H1 (cell line): ENCODE measurements around the gene CCNG2. TPM values are rescaled to one million over a fixed set of nuclear protein-coding genes. Genes with fewer than 3 reads are reported as not detected.

Source experiments
- ASH2L ChIP-seq: fragments of 200-600, 300-600 bp; sonication (generic); IDR thresholded peaks from one replicate; pipeline ENCODE4 v1.7.1; 2017; ENCODE audit warnings: low read length
- CBX8 ChIP-seq: fragments of 300-800, 300-1000 bp; sonication (generic); IDR thresholded peaks from 2 replicates; pipeline ENCODE4 v1.7.1; 2016; ENCODE audit warnings: low read depth, low read length, borderline replicate concordance
- CEBPB ChIP-seq: IDR thresholded peaks from 2 replicates; pipeline ENCODE4 v1.6.1; 2012; ENCODE audit warnings: low read depth, low read length
- CTBP2 ChIP-seq: IDR thresholded peaks from 2 replicates; pipeline ENCODE4 v1.7.0; 2011; ENCODE audit warnings: borderline replicate concordance, mild to moderate bottlenecking, moderate library complexity, mixed read lengths, low read length; ENCODE audit not compliant: insufficient read depth, insufficient read length
- POU5F1 ChIP-seq: IDR thresholded peaks from 2 replicates; pipeline ENCODE4 v1.6.1; 2011; ENCODE audit warnings: low read depth, mild to moderate bottlenecking, low read length, moderate library complexity
- SIRT6 ChIP-seq: IDR thresholded peaks from one replicate; pipeline ENCODE4 v1.7.1; 2012; ENCODE audit warnings: low read length, inconsistent platforms
- SP1 ChIP-seq: IDR thresholded peaks from 2 replicates; pipeline ENCODE4 v1.6.1; 2011; ENCODE audit warnings: low read depth, low read length
- TAF1 ChIP-seq: IDR thresholded peaks from 2 replicates; pipeline ENCODE4 v1.6.1; 2011; ENCODE audit warnings: mild to moderate bottlenecking, low read depth, low read length
- TAF7 ChIP-seq: optimal IDR thresholded peaks from 2 replicates; pipeline ENCODE3; 2011; ENCODE audit warnings: low read depth, mild to moderate bottlenecking, inconsistent platforms, low read length, moderate library complexity, borderline replicate concordance
- ZNF274 ChIP-seq: IDR thresholded peaks from 2 replicates; pipeline ENCODE4 v1.7.0; 2012; ENCODE audit warnings: low read length, borderline replicate concordance; ENCODE audit errors: extremely low read depth
- polyA plus RNA-seq, 7 experiments: library from polyadenylated mRNA; depleted of rRNA in 3 of 7; stranded (reverse) in 5 of 7; unstranded in 2 of 7; fragments of >200 nt in 5 of 7; fragments of 200-250 nt in 2 of 7; gene quantifications; 1 replicate in 5 of 7; 2 replicates in 1 of 7; 4 replicates in 1 of 7; pipeline versions ENCODE4 v1.2.1 to v1.2.3, GENCODE V29; 2011 to 2013; ENCODE audit warnings: missing spikeins in 2 of 7, mixed read lengths in 2 of 7
- total RNA-seq: library from RNA; stranded (reverse); fragmentation: NEBNext Ultra II Directional; extraction: Animal tissue kit (Norgen Biotek cat#: 25700); gene quantifications from 2 replicates; pipeline ENCODE4 v1.2.1, GENCODE V29; 2021
- TF ChIP-seq, protein P1 (sequence below): fragments of 300-600 bp; sonication (generic); IDR thresholded peaks from 2 replicates; pipeline ENCODE4 v1.7.1; 2012; ENCODE audit warnings: low read length, moderate library complexity, mild to moderate bottlenecking, inconsistent platforms; ENCODE audit not compliant: insufficient replicate concordance
- TF ChIP-seq, protein P2 (sequence below): IDR thresholded peaks from 2 replicates; pipeline ENCODE4 v1.6.1; 2011; ENCODE audit warnings: low read length, improper control_type of control experiment

Gene CCNG2
- total and polyA plus RNA-seq, 2 of the 8 experiments (the other 6 are each of a cell fraction or from before 2014, with no cell fraction given): 3.5 to 13.9 TPM

DNA sequence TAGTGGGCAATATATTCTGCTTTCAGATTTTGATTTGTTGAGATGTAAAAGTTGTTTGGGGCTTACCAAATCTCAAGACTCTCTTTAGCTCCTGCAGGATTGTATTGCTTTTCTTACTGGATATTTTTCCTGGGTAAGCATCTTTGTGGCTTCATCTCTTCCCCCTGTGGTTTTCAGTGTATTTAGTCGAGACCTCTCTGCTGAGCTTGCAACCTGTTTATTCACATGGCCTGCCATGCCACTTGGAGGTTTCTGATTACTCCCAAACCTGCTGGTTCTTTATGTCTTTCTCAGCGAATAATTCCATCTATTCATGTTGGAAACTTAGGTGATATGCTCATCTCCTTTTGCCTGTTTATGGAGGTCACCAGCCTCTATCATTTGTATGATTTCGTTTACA is 10.9 kb downstream of the CCNG2 start (continued):
- TF ChIP-seq, protein P1, sequence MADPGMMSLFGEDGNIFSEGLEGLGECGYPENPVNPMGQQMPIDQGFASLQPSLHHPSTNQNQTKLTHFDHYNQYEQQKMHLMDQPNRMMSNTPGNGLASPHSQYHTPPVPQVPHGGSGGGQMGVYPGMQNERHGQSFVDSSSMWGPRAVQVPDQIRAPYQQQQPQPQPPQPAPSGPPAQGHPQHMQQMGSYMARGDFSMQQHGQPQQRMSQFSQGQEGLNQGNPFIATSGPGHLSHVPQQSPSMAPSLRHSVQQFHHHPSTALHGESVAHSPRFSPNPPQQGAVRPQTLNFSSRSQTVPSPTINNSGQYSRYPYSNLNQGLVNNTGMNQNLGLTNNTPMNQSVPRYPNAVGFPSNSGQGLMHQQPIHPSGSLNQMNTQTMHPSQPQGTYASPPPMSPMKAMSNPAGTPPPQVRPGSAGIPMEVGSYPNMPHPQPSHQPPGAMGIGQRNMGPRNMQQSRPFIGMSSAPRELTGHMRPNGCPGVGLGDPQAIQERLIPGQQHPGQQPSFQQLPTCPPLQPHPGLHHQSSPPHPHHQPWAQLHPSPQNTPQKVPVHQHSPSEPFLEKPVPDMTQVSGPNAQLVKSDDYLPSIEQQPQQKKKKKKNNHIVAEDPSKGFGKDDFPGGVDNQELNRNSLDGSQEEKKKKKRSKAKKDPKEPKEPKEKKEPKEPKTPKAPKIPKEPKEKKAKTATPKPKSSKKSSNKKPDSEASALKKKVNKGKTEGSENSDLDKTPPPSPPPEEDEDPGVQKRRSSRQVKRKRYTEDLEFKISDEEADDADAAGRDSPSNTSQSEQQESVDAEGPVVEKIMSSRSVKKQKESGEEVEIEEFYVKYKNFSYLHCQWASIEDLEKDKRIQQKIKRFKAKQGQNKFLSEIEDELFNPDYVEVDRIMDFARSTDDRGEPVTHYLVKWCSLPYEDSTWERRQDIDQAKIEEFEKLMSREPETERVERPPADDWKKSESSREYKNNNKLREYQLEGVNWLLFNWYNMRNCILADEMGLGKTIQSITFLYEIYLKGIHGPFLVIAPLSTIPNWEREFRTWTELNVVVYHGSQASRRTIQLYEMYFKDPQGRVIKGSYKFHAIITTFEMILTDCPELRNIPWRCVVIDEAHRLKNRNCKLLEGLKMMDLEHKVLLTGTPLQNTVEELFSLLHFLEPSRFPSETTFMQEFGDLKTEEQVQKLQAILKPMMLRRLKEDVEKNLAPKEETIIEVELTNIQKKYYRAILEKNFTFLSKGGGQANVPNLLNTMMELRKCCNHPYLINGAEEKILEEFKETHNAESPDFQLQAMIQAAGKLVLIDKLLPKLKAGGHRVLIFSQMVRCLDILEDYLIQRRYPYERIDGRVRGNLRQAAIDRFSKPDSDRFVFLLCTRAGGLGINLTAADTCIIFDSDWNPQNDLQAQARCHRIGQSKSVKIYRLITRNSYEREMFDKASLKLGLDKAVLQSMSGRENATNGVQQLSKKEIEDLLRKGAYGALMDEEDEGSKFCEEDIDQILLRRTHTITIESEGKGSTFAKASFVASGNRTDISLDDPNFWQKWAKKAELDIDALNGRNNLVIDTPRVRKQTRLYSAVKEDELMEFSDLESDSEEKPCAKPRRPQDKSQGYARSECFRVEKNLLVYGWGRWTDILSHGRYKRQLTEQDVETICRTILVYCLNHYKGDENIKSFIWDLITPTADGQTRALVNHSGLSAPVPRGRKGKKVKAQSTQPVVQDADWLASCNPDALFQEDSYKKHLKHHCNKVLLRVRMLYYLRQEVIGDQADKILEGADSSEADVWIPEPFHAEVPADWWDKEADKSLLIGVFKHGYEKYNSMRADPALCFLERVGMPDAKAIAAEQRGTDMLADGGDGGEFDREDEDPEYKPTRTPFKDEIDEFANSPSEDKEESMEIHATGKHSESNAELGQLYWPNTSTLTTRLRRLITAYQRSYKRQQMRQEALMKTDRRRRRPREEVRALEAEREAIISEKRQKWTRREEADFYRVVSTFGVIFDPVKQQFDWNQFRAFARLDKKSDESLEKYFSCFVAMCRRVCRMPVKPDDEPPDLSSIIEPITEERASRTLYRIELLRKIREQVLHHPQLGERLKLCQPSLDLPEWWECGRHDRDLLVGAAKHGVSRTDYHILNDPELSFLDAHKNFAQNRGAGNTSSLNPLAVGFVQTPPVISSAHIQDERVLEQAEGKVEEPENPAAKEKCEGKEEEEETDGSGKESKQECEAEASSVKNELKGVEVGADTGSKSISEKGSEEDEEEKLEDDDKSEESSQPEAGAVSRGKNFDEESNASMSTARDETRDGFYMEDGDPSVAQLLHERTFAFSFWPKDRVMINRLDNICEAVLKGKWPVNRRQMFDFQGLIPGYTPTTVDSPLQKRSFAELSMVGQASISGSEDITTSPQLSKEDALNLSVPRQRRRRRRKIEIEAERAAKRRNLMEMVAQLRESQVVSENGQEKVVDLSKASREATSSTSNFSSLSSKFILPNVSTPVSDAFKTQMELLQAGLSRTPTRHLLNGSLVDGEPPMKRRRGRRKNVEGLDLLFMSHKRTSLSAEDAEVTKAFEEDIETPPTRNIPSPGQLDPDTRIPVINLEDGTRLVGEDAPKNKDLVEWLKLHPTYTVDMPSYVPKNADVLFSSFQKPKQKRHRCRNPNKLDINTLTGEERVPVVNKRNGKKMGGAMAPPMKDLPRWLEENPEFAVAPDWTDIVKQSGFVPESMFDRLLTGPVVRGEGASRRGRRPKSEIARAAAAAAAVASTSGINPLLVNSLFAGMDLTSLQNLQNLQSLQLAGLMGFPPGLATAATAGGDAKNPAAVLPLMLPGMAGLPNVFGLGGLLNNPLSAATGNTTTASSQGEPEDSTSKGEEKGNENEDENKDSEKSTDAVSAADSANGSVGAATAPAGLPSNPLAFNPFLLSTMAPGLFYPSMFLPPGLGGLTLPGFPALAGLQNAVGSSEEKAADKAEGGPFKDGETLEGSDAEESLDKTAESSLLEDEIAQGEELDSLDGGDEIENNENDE: no peak
- TF ChIP-seq, protein P2, sequence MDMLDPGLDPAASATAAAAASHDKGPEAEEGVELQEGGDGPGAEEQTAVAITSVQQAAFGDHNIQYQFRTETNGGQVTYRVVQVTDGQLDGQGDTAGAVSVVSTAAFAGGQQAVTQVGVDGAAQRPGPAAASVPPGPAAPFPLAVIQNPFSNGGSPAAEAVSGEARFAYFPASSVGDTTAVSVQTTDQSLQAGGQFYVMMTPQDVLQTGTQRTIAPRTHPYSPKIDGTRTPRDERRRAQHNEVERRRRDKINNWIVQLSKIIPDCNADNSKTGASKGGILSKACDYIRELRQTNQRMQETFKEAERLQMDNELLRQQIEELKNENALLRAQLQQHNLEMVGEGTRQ: no peak
- TF ChIP-seq TAF7: no peak
- no peak for TF ChIP-seq POU5F1
- TF ChIP-seq ZNF274: no peak
- no peak for TF ChIP-seq SIRT6
- TF ChIP-seq CBX8: no peak
- no peak for TF ChIP-seq TAF1
- no peak for TF ChIP-seq CEBPB
- no peak for TF ChIP-seq ASH2L
- no peak for TF ChIP-seq SP1
- no peak for TF ChIP-seq CTBP2
